ENCODE results near the gene ARL5B. TPM values are rescaled to one million over a fixed set of nuclear protein-coding genes. Genes with fewer than 3 reads are reported as not detected.

The ARL5B gene, protein sequence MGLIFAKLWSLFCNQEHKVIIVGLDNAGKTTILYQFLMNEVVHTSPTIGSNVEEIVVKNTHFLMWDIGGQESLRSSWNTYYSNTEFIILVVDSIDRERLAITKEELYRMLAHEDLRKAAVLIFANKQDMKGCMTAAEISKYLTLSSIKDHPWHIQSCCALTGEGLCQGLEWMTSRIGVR
- 10 to 100 TPM in 2 of 6 donors, 1 to 10 TPM in 4; 6.2 to 31.3 (median 8.7) TPM for total RNA-seq

DNA sequence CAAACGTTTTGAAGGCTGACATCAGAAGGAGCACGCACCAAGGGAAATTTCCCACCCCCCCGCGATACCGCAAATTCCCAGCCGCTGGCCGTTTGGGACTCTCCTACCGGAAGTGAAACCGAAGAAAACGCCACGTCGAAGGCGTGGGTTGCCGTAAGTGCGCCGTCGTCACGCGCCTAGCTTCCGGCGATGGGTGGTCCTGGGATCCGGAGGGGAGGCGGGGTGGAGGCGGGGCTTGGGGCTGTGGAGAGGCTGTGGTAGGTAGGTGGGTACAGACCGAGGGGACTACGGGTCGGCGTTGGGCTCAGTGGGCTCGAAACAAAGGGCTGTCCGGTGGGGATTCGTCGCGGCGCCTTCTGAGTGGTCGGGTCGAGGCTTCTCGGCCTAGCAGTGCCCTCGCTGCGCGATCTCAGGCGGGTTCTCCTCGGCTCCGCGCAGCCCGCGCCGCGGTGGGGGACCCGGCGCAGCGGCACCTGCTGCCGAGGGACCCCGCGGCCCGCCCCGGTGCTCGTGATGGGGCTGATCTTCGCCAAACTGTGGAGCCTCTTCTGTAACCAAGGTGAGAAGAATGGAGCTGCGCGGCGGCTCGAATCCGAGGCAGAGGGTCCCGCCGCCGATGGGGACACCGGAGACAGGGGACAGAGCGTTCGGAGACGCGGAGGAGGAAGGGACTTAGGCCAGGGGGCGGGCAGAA is at the start of gene ARL5B:
ARL5B (plus strand) TSS at position 307 of the 694 bp plus-strand sequence; CDS start at position 514, 207 bp downstream.
- H3K4me3 ChIP-seq, result peak within 1 kb of the TSS; percentile 68 to 90 (median 76)
- 0 to 1% methylated on average over 33 to 48 of the region's 72 CpGs for WGBS, 2 donors
- no peaks in the 10 kb centered on the region for H3K27me3 ChIP-seq
- H3K4me1 ChIP-seq, result peaks cover 12 to 32% (median 16%) of the 10 kb centered on the region in 4 donors
- DNase-seq (peak; percentile 97 to 98), ATAC-seq (ENCODE audit: low FRiP score in 2 of 2) (peak; percentile 99 to 100)
- H3K36me3 ChIP-seq, result no peaks in the 10 kb centered on the region
- TF ChIP-seq EP300 (IDR thresholded peaks at IDR 0.05) (peak in 3 of 4 donors; percentile 59 to 99 (median 98)), POLR2AphosphoS5 (IDR thresholded peaks at IDR 0.05) (peak; percentile 97 to 98), POLR2A (IDR thresholded peaks at IDR 0.05) (peak in 3 of 4 donors; percentile 51 to 85 (median 73))
- TF ChIP-seq, protein P1, sequence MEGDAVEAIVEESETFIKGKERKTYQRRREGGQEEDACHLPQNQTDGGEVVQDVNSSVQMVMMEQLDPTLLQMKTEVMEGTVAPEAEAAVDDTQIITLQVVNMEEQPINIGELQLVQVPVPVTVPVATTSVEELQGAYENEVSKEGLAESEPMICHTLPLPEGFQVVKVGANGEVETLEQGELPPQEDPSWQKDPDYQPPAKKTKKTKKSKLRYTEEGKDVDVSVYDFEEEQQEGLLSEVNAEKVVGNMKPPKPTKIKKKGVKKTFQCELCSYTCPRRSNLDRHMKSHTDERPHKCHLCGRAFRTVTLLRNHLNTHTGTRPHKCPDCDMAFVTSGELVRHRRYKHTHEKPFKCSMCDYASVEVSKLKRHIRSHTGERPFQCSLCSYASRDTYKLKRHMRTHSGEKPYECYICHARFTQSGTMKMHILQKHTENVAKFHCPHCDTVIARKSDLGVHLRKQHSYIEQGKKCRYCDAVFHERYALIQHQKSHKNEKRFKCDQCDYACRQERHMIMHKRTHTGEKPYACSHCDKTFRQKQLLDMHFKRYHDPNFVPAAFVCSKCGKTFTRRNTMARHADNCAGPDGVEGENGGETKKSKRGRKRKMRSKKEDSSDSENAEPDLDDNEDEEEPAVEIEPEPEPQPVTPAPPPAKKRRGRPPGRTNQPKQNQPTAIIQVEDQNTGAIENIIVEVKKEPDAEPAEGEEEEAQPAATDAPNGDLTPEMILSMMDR (IDR thresholded peaks at IDR 0.05), result peak in 2 of 6 experiments; percentile 2 to 30
- no peaks in the 10 kb centered on the region for H3K9me3 ChIP-seq
- H3K27ac ChIP-seq, result peak within 1 kb of the TSS; percentile 91 to 99 (median 94)

DNA sequence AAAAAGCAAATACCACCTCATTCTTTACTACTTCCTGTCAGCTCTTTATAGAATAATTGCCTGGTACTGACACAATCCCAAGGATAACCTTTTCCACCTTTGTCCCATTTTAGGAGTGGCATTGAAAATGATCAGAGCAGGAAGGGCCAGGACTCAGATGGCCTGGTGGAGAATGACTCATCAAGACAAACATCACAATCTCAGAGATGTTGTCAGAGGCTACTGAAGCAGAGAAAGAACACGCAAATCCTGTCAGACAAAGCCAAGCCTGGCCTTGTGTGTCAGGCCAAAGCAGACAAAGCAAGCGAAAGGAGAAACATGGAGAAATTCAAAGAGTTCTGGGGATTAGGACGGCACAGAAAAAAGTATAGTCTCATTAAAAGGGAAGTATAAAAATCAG is 48.7 kb upstream of the ARL5B start:
- Histone ChIP-seq H3K4me1 (no peaks in the 10 kb centered on the region), H3K27me3 (no peaks in the 10 kb centered on the region), H3K27ac (no peak overlapping the region), H3K9me3 (no peaks in the 10 kb centered on the region), H3K36me3 (peaks cover 0 to 12% (median 1%) of the 10 kb centered on the region in 4 donors), H3K4me3 (no peak overlapping the region)
- 86 to 88% methylated on average over 3 of the region's 3 CpGs for WGBS, 2 donors
- ATAC-seq (ENCODE audit: low FRiP score in 2 of 2), result no peak
- DNase-seq, result no peak
- TF ChIP-seq EP300 (IDR thresholded peaks at IDR 0.05), result no peak
- no peak for TF ChIP-seq POLR2A (IDR thresholded peaks at IDR 0.05)
- TF ChIP-seq POLR2AphosphoS5 (IDR thresholded peaks at IDR 0.05), result no peak
- TF ChIP-seq, protein P1 (IDR thresholded peaks at IDR 0.05), result no peak

DNA sequence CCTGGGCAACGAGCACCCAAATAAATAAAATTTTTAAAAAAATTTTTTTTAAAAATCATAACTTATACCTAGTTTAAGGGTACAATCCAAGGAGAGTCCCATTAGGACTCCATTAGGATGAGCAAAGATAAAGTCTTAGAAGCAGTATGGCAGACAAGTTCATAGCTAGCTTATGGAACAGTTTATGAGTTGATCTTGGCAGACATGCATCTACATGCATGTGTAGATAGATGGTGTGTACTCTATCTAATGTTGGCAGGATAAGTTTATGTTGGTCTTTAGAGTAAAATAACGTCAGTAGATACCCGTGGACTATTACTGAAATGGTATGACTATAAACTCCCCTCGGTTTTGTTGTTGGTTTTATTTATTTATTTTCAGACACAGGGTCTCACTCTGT is 48.1 kb upstream of the ARL5B start:
- Histone ChIP-seq H3K9me3 (no peaks in the 10 kb centered on the region), H3K27ac (no peak overlapping the region), H3K4me1 (no peaks in the 10 kb centered on the region), H3K4me3 (no peak overlapping the region), H3K27me3 (no peaks in the 10 kb centered on the region), H3K36me3 (peaks cover 0 to 12% (median 1%) of the 10 kb centered on the region in 4 donors)
- no peak for TF ChIP-seq POLR2A (IDR thresholded peaks at IDR 0.05)
- TF ChIP-seq, protein P1 (IDR thresholded peaks at IDR 0.05), result no peak
- TF ChIP-seq POLR2AphosphoS5 (IDR thresholded peaks at IDR 0.05), result no peak
- no peak for TF ChIP-seq EP300 (IDR thresholded peaks at IDR 0.05)
- 94 to 98% methylated on average over 4 of the region's 4 CpGs for WGBS, 2 donors
- no peak for DNase-seq
- ATAC-seq (ENCODE audit: low FRiP score in 2 of 2), result no peak

DNA sequence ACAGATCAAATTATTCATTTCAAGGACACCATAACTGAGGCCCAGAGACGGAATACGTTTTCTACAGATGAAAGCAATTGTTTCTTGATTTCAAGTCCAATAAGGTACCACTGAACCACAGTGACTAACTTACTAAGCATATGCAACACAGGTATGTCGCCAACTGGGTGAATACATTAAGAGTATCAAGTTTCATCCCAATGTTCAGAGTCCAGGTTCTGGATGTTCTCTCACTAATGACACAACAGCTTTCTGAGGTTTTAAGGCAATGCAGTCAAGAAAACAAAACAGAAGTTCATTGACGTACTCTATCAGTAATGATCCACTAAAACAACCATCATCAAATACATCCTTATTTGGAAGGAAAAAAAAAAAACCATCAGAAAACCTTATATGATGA is 43.6 kb upstream of the ARL5B start:
- no peak for DNase-seq
- H3K4me3 ChIP-seq, result no peak overlapping the region
- no peak overlapping the region for H3K27ac ChIP-seq
- no peaks in the 10 kb centered on the region for H3K27me3 ChIP-seq
- H3K9me3 ChIP-seq, result no peaks in the 10 kb centered on the region
- peaks cover 0 to 9% (median 1%) of the 10 kb centered on the region in 4 donors for H3K36me3 ChIP-seq
- 96 to 99% methylated on average over 4 of the region's 4 CpGs for WGBS, 2 donors
- TF ChIP-seq EP300 (IDR thresholded peaks at IDR 0.05) (no peak), POLR2A (IDR thresholded peaks at IDR 0.05) (no peak), POLR2AphosphoS5 (IDR thresholded peaks at IDR 0.05) (no peak)
- TF ChIP-seq, protein P1 (IDR thresholded peaks at IDR 0.05), result no peak
- peaks cover 0 to 2% (median 0%) of the 10 kb centered on the region in 4 donors for H3K4me1 ChIP-seq
- ATAC-seq (ENCODE audit: low FRiP score in 2 of 2), result no peak

Data from upper lobe of left lung (tissue), 6 donors.